HUES6 (cell line): ENCODE results near the gene LCE2D.
"Not testable (repeated sequence)": the region's sequence is repeated elsewhere in the genome, so short reads cannot be mapped to it uniquely, and the experiment has no call there.

ENCODE experiments used
- H3K27ac ChIP-seq: 2 replicates; pipeline ENCODE4 v1.7.0; 2013; ENCODE audit warnings: low read depth, mild to moderate bottlenecking, low read length, inconsistent platforms
- H3K27me3 ChIP-seq: 2 replicates; pipeline ENCODE4 v1.6.1; 2013; ENCODE audit warnings: low read length; ENCODE audit not compliant: control insufficient read depth, insufficient read depth
- H3K36me3 ChIP-seq: 2 replicates; pipeline ENCODE4 v1.6.1; 2013; ENCODE audit warnings: low read length; ENCODE audit not compliant: control insufficient read depth, insufficient read depth
- H3K4me1 ChIP-seq: 2 replicates; pipeline ENCODE4 v1.6.1; 2013; ENCODE audit warnings: low read length; ENCODE audit not compliant: control insufficient read depth, insufficient read depth
- H3K4me3 ChIP-seq: 2 replicates; pipeline ENCODE4 v1.5.1; 2013; ENCODE audit warnings: low read depth, low read length
- H3K9ac ChIP-seq: one replicate; pipeline ENCODE4 v1.6.1; 2013; ENCODE audit warnings: mild to moderate bottlenecking, low read length
- H3K9me3 ChIP-seq: 2 replicates; pipeline ENCODE4 v1.6.1; 2013; ENCODE audit warnings: low read depth, low read length; ENCODE audit not compliant: control insufficient read depth, insufficient read depth

Gene LCE2D

GRCh38 chr1:152654110-152654509 lies 9.1 kb upstream of the LCE2D start:
- no peak overlapping the region for H3K4me3 ChIP-seq
- peaks cover 11% of the 10 kb centered on the region; the same call in 1 of the 2 replicates for H3K9me3 ChIP-seq

DNA sequence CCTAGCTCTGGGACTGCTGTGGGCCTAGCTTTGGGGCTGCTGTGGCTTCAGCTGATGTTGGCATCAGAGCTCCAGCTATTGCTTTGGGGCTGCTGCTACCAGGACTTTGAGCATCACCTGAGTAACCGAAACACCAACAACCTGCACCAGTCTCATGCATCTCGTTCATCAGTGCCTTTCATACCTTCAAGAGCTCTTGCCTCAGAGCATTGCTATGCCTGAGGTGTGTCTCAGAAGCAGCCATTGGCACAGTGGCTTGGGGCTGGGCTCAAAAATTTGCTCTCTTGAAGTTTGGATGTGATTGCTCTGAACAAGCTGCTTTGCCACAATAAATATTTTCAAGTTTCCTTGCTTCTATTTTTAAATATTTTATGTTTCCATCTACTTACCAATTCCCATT lies 6.7 kb upstream of the LCE2D start:
- no peak overlapping the region for H3K4me3 ChIP-seq
- no peaks in the 10 kb centered on the region for H3K36me3 ChIP-seq
- H3K27me3 ChIP-seq = peaks cover 17% of the 10 kb centered on the region; the same call in 1 of the 2 replicates
- no peak overlapping the region for H3K9ac ChIP-seq
- no peak overlapping the region for H3K27ac ChIP-seq
- H3K4me1 ChIP-seq = no peaks in the 10 kb centered on the region
- H3K9me3 ChIP-seq = peaks cover 15% of the 10 kb centered on the region; the same call in 1 of the 2 replicates

More at GRCh38 chr1:152654110-152654509, 9.1 kb upstream of the LCE2D start:
- Histone ChIP-seq H3K9ac (no peak overlapping the region), H3K27ac (no peak overlapping the region), H3K4me1 (no peaks in the 10 kb centered on the region), H3K36me3 (no peaks in the 10 kb centered on the region), H3K27me3 (peaks cover 9% of the 10 kb centered on the region; the same call in 1 of the 2 replicates)

DNA sequence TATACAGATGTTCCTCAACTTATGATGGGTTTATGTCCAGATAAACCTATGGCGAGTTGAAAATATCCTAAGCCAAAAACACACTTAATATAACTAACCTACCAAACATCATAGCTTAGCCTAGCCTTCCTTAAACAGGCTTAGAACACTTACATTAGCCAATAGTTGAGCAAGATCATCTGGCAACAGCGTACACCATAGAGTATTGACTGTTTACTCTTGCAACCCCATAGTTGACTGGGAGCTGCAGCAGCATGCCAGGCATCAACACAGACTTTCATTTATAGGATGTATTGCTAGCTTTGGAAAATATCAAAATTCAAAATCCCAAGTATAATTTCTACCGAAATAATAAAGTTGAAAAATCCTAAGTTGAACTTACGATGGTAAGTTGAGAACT lies 5.5 kb upstream of the LCE2D start:
- Histone ChIP-seq H3K4me3 (no peak overlapping the region), H3K9ac (no peak overlapping the region), H3K27me3 (peaks cover 14% of the 10 kb centered on the region; the same call in 1 of the 2 replicates), H3K4me1 (no peaks in the 10 kb centered on the region), H3K27ac (no peak overlapping the region), H3K36me3 (no peaks in the 10 kb centered on the region), H3K9me3 (peaks cover 12% of the 10 kb centered on the region; the same call in 1 of the 2 replicates)

GRCh38 chr1:152658649-152659048 lies 4.5 kb upstream of the LCE2D start:
- Histone ChIP-seq H3K27ac (no peak overlapping the region), H3K36me3 (no peaks in the 10 kb centered on the region), H3K9me3 (peaks cover 21% of the 10 kb centered on the region; the same call in 1 of the 2 replicates), H3K27me3 (peaks cover 22% of the 10 kb centered on the region; the same call in 1 of the 2 replicates), H3K4me1 (no peaks in the 10 kb centered on the region), H3K4me3 (no peak overlapping the region), H3K9ac (no peak overlapping the region)

DNA sequence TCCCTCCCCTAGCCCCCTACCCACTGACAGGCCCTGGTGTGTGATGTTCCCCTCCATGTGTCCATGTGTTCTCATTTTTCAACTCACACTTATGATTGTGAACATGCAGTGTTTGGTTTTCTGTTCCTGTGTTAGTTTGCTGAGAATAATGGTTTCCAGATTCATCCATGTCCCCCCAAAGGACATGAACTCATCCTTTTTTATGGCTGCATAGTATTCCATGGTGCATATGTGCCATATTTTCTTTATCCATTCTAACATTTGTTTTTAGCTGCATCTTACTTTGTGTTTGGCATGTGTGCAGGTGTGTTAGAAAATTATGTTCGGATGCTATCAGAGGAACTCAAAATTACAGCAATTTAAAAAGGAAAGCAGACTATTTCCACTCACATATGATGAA lies 3.0 kb downstream of the LCE2D start:
- not testable (repeated sequence) for H3K9ac ChIP-seq

GRCh38 chr1:152667648-152668047 lies 4.5 kb downstream of the LCE2D start:
- Histone ChIP-seq H3K27me3 (peaks cover 15% of the 10 kb centered on the region; the same call in 1 of the 2 replicates), H3K9me3 (peaks cover 28% of the 10 kb centered on the region; the same call in 1 of the 2 replicates), H3K9ac (no peak overlapping the region), H3K4me1 (no peaks in the 10 kb centered on the region), H3K27ac (no peak overlapping the region), H3K4me3 (no peak overlapping the region), H3K36me3 (no peaks in the 10 kb centered on the region)

More for the DNA sequence above, 3.0 kb downstream of the LCE2D start:
- peaks cover 21% of the 10 kb centered on the region; the same call in 1 of the 2 replicates for H3K9me3 ChIP-seq
- not testable (repeated sequence) for H3K4me1 ChIP-seq, H3K36me3 ChIP-seq, H3K27ac ChIP-seq, H3K4me3 ChIP-seq
- H3K27me3 ChIP-seq = peaks cover 17% of the 10 kb centered on the region; the same call in 1 of the 2 replicates

- no peaks in the 10 kb centered on the region for H3K4me1 ChIP-seq
- H3K36me3 ChIP-seq = no peaks in the 10 kb centered on the region
- H3K9ac ChIP-seq = no peak overlapping the region
- H3K9me3 ChIP-seq = peaks cover 11% of the 10 kb centered on the region; the same call in 1 of the 2 replicates
- no peak overlapping the region for H3K4me3 ChIP-seq
- peaks cover 9% of the 10 kb centered on the region; the same call in 1 of the 2 replicates for H3K27me3 ChIP-seq
- no peak overlapping the region for H3K27ac ChIP-seq
Measured at GRCh38 chr1:152673016-152673415, 9.8 kb downstream of the LCE2D start.

DNA sequence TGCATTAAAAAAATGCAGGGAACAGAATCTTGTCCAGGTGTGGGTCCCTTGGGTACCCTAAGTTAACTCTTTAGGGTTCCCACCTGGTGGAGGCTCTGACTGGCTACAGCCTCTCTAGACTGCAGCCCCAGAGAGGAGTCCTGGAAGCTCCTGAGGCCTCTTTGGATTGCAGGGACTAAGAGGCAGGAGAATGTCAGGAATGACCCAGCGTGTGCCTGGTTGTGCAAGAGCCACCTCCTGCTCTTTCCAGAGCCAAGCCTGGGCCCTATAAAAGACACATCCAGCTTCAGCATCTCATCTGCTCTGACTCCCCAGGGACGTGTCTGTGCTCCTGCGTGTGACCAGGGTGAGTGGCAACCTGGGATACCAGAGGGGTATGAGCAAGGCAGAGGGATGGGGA lies 11.8 kb downstream of the LCE2D start, which contains the start of gene LCE2C:
TSS of gene LCE2C (plus strand) at position 297 of the 400 bp plus-strand sequence. CDS start 737 bp downstream, outside the sequence.
- not testable (repeated sequence) for H3K36me3 ChIP-seq, H3K9ac ChIP-seq, H3K4me3 ChIP-seq, H3K27ac ChIP-seq, H3K4me1 ChIP-seq
- H3K27me3 ChIP-seq = peaks cover 22% of the 10 kb centered on the region; the same call in 1 of the 2 replicates
- peaks cover 22% of the 10 kb centered on the region; the same call in 1 of the 2 replicates for H3K9me3 ChIP-seq

GRCh38 chr1:152679459-152679858 lies 16.3 kb downstream of the LCE2D start:
- Histone ChIP-seq H3K4me1 (no peaks in the 10 kb centered on the region), H3K9ac (no peak overlapping the region), H3K27ac (no peak overlapping the region), H3K4me3 (no peak overlapping the region), H3K9me3 (peaks cover 19% of the 10 kb centered on the region; the same call in 1 of the 2 replicates), H3K27me3 (peaks cover 22% of the 10 kb centered on the region; the same call in 1 of the 2 replicates), H3K36me3 (no peaks in the 10 kb centered on the region)

GRCh38 chr1:152681616-152682015 lies 18.4 kb downstream of the LCE2D start:
- peaks cover 21% of the 10 kb centered on the region; the same call in 1 of the 2 replicates for H3K27me3 ChIP-seq
- H3K4me3 ChIP-seq = no peak overlapping the region
- no peak overlapping the region for H3K27ac ChIP-seq
- H3K36me3 ChIP-seq = no peaks in the 10 kb centered on the region
- H3K4me1 ChIP-seq = no peaks in the 10 kb centered on the region
- H3K9ac ChIP-seq = no peak overlapping the region
- H3K9me3 ChIP-seq = peaks cover 20% of the 10 kb centered on the region; the same call in 1 of the 2 replicates

DNA sequence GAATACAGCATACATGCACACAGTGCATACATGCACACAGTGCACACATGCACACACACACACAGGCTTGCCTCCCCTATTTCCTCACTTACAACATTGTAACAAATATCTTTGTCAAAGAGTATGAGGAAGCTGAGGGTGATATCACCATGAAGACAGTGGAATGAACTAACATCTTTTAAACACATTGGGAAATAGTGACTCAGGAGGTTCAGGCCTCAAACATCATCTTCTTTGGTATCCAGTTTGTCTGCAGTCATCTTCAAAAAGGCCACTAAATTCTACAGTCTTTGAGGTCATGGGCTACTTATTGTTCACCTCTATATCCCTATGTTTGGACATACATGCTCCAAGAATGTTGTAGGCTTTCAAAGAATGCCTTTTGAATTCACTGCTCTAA lies 20.7 kb downstream of the LCE2D start:
- peaks cover 16% of the 10 kb centered on the region; the same call in 1 of the 2 replicates for H3K27me3 ChIP-seq
- H3K4me1 ChIP-seq = no peaks in the 10 kb centered on the region
- peaks cover 24% of the 10 kb centered on the region; the same call in 1 of the 2 replicates for H3K9me3 ChIP-seq
- H3K27ac ChIP-seq = no peak overlapping the region
- H3K36me3 ChIP-seq = no peaks in the 10 kb centered on the region
- no peak overlapping the region for H3K4me3 ChIP-seq
- no peak overlapping the region for H3K9ac ChIP-seq
